ENCODE measurements around the gene GRAMD4.

The GRAMD4 gene

GRCh38 chr22:46596819-46597218 lies 23.4 kb upstream of the GRAMD4 start:
- DNase-seq (ENCODE audit: low read depth), result no peak

GRCh38 chr22:46598224-46598623 lies 22.0 kb upstream of the GRAMD4 start:
- no peak for DNase-seq (ENCODE audit: low read depth)

GRCh38 chr22:46598737-46599424 lies 21.3 kb upstream of the GRAMD4 start:
- DNase-seq (ENCODE audit: low read depth), result no peak

GRCh38 chr22:46600273-46600796 lies 19.9 kb upstream of the GRAMD4 start:
- DNase-seq (ENCODE audit: low read depth), result no peak

- no peak for DNase-seq (ENCODE audit: low read depth)
These were observed 18.2 kb upstream of the GRAMD4 start for GRCh38 chr22:46602025-46602424.

GRCh38 chr22:46604306-46604690 lies 15.9 kb upstream of the GRAMD4 start:
- no peak for DNase-seq (ENCODE audit: low read depth)

GRCh38 chr22:46605117-46605516 lies 15.1 kb upstream of the GRAMD4 start:
- no peak for DNase-seq (ENCODE audit: low read depth)

GRCh38 chr22:46606886-46607285 lies 13.3 kb upstream of the GRAMD4 start:
- no peak for DNase-seq (ENCODE audit: low read depth)

- no peak for DNase-seq (ENCODE audit: low read depth)
These were observed 12.6 kb upstream of the GRAMD4 start for GRCh38 chr22:46607483-46608114.

GRCh38 chr22:46609175-46609690 lies 11.0 kb upstream of the GRAMD4 start:
- no peak for DNase-seq (ENCODE audit: low read depth)

GRCh38 chr22:46609724-46610201 lies 10.4 kb upstream of the GRAMD4 start:
- DNase-seq (ENCODE audit: low read depth), result no peak

GRCh38 chr22:46610356-46610755 lies 9.8 kb upstream of the GRAMD4 start:
- no peak for DNase-seq (ENCODE audit: low read depth)

GRCh38 chr22:46611189-46611588 lies 9.0 kb upstream of the GRAMD4 start:
- DNase-seq (ENCODE audit: low read depth), result no peak

GRCh38 chr22:46612341-46612903 lies 7.8 kb upstream of the GRAMD4 start:
- no peak for DNase-seq (ENCODE audit: low read depth)

GRCh38 chr22:46612904-46613605 lies 7.1 kb upstream of the GRAMD4 start:
- DNase-seq (ENCODE audit: low read depth), result no peak

- no peak for DNase-seq (ENCODE audit: low read depth)
These were observed 6.6 kb upstream of the GRAMD4 start for GRCh38 chr22:46613606-46614021.

- no peak for DNase-seq (ENCODE audit: low read depth)
These were observed 5.9 kb upstream of the GRAMD4 start for GRCh38 chr22:46614025-46614931.

GRCh38 chr22:46617207-46617985 lies 2.8 kb upstream of the GRAMD4 start:
- no peak for DNase-seq (ENCODE audit: low read depth)

- DNase-seq (ENCODE audit: low read depth), result no peak
These were observed 2.1 kb upstream of the GRAMD4 start for GRCh38 chr22:46617986-46618647.

GRCh38 chr22:46618667-46619066 lies 1.5 kb upstream of the GRAMD4 start:
- no peak for DNase-seq (ENCODE audit: low read depth)
